Measurements from ENCODE around the gene ANXA10.
"Not testable (repeated sequence)": the region's sequence is repeated elsewhere in the genome, so short reads cannot be mapped to it uniquely, and the experiment has no call there.

ANXA10 gene

GRCh38 chr4:168092176-168092712, at the start of gene ANXA10:
TSS of gene ANXA10 (plus strand) at chr4:168092537. CDS start at chr4:168092701, 164 bp downstream.
- no peak for DNase-seq

GRCh38 chr4:168045354-168045753, 47.0 kb upstream of the ANXA10 start:
- DNase-seq: no peak

- no peak for DNase-seq
Measured at GRCh38 chr4:168050002-168050401, 42.3 kb upstream of the ANXA10 start.

- DNase-seq: no peak
Measured at GRCh38 chr4:168051526-168051925, 40.8 kb upstream of the ANXA10 start.

- no peak for DNase-seq
Measured at GRCh38 chr4:168057412-168057811, 34.9 kb upstream of the ANXA10 start.

GRCh38 chr4:168059251-168059650, 33.1 kb upstream of the ANXA10 start:
- no peak for DNase-seq

GRCh38 chr4:168063031-168063430, 29.3 kb upstream of the ANXA10 start:
- DNase-seq: no peak

GRCh38 chr4:168070903-168071302, 21.4 kb upstream of the ANXA10 start:
- no peak for DNase-seq

- no peak for DNase-seq
Measured at GRCh38 chr4:168071304-168071703, 21.0 kb upstream of the ANXA10 start.

- no peak for DNase-seq
Measured at GRCh38 chr4:168074861-168075260, 17.5 kb upstream of the ANXA10 start.

- peak in 38 of 56 donors; percentile 0 to 79 (median 9) for DNase-seq
Measured at GRCh38 chr4:168076989-168077725, 15.2 kb upstream of the ANXA10 start.

GRCh38 chr4:168077726-168078239, 14.6 kb upstream of the ANXA10 start:
- DNase-seq: no peak

- DNase-seq: no peak
Measured at GRCh38 chr4:168082379-168082778, 10.0 kb upstream of the ANXA10 start.

- no peak for DNase-seq
Measured at GRCh38 chr4:168095776-168096406, 3.6 kb downstream of the ANXA10 start.

- no peak for DNase-seq
Measured at GRCh38 chr4:168096407-168096784, 4.1 kb downstream of the ANXA10 start.

GRCh38 chr4:168097161-168097560, 4.8 kb downstream of the ANXA10 start:
- DNase-seq: no peak

- DNase-seq: no peak
Measured at GRCh38 chr4:168098248-168098717, 5.9 kb downstream of the ANXA10 start.

GRCh38 chr4:168099195-168099594, 6.9 kb downstream of the ANXA10 start:
- DNase-seq: no peak

- no peak for DNase-seq
Measured at GRCh38 chr4:168101026-168101425, 8.7 kb downstream of the ANXA10 start.

GRCh38 chr4:168102403-168102802, 10.1 kb downstream of the ANXA10 start:
- DNase-seq: no peak

GRCh38 chr4:168109527-168109926, 17.2 kb downstream of the ANXA10 start:
- DNase-seq: no peak

GRCh38 chr4:168113059-168113458, 20.7 kb downstream of the ANXA10 start:
- DNase-seq: not testable (repeated sequence)

All from amygdala (tissue), 56 donors.